ENCODE results near the gene AFF1.

GRCh38 chr4:86928400-86929255, 6.2 kb upstream of the AFF1 start:
- TF ChIP-seq, protein P1, sequence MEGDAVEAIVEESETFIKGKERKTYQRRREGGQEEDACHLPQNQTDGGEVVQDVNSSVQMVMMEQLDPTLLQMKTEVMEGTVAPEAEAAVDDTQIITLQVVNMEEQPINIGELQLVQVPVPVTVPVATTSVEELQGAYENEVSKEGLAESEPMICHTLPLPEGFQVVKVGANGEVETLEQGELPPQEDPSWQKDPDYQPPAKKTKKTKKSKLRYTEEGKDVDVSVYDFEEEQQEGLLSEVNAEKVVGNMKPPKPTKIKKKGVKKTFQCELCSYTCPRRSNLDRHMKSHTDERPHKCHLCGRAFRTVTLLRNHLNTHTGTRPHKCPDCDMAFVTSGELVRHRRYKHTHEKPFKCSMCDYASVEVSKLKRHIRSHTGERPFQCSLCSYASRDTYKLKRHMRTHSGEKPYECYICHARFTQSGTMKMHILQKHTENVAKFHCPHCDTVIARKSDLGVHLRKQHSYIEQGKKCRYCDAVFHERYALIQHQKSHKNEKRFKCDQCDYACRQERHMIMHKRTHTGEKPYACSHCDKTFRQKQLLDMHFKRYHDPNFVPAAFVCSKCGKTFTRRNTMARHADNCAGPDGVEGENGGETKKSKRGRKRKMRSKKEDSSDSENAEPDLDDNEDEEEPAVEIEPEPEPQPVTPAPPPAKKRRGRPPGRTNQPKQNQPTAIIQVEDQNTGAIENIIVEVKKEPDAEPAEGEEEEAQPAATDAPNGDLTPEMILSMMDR (IDR thresholded peaks at IDR 0.05) = no peak
- no peak for TF ChIP-seq POLR2A (IDR thresholded peaks at IDR 0.05)
